K562 (cell line): ENCODE data around the gene SMCO4. TPM values are rescaled to one million over a fixed set of nuclear protein-coding genes. Genes with fewer than 3 reads are reported as not detected.

Experiments used
- ATAC-seq: fragments of 200-7000 bp; cut with Tn5 transposase; 3 replicates; pipeline ENCODE4 v1.9.1; 2020; ENCODE audit warnings: moderate library complexity
- BruUV-seq: library from RNA; stranded (reverse); fragments of 400-500 nt; replicated peaks from 2 replicates; lab custom pipeline; 2021; lab: Mats Ljungman, UMichigan
- CTCF ChIA-PET: fragments of 300-600 bp; formaldehyde crosslinking; extraction: SDS; loops from one replicate; lab custom pipeline; 2021; ENCODE audit warnings: low intra/inter-chr PET ratio; lab: Yijun Ruan, JAX
- POLR2A ChIA-PET: fragments of 300-600, 350-650 bp; sonication (Branson Sonifier 250); formaldehyde crosslinking; extraction: SDS; loops from one replicate; lab custom pipeline; 2021; ENCODE audit warnings: antibody characterized with exemption, inconsistent platforms; lab: Yijun Ruan, JAX
- DNase-seq, 4 experiments: peaks; one replicate each; pipeline versions ENCODE4 v3.0.0 to v3.0.0-alpha.2; 2011 to 2018; ENCODE audit warnings: low spot score in 3 of 4, mixed read lengths in 3 of 4; ENCODE audit errors: extremely low read depth in 1 of 4
- FAIRE-seq: peaks from 2 replicates; lab custom pipeline; 2011; peaks lifted over from hg19 to GRCh38; lab: Jason Lieb, UNC
- H2AFZ ChIP-seq: 2 replicates; pipeline ENCODE4 v1.6.0; 2011; ENCODE audit warnings: low read depth, low read length, control low read depth, inconsistent platforms
- H3K27ac ChIP-seq: fragments of 200-600 bp; 3 replicates; pipeline ENCODE4 v1.8.0; 2011; ENCODE audit warnings: low read depth, mild to moderate bottlenecking, control low read depth, inconsistent platforms, low read length, moderate library complexity, mixed read lengths; ENCODE audit errors: extremely low read depth
- H3K27me3 ChIP-seq, 2 experiments: fragments of 300-600 bp in 1 of 2; 2 replicates in 1 of 2; 3 replicates in 1 of 2; pipeline versions ENCODE4 v1.6.0 to v1.8.0; 2011; ENCODE audit warnings: inconsistent platforms in 2 of 2, low read length in 2 of 2, mild to moderate bottlenecking in 1 of 2, mixed read lengths in 1 of 2, moderate library complexity in 1 of 2; ENCODE audit not compliant: control insufficient read depth in 2 of 2, insufficient read depth in 2 of 2
- H3K36me3 ChIP-seq: fragments of 300-600 bp; 3 replicates; pipeline ENCODE4 v1.8.0; 2011; ENCODE audit warnings: mild to moderate bottlenecking, low read length, inconsistent platforms; ENCODE audit not compliant: control insufficient read depth, insufficient read depth
- H3K4me1 ChIP-seq, 2 experiments: fragments of 200-600 bp in 1 of 2; replicated peaks in 1 of 2; 2 replicates in 1 of 2; 3 replicates in 1 of 2; pipeline versions ENCODE4 v1.5.1 to v1.8.0; 2011; ENCODE audit warnings: inconsistent platforms in 2 of 2, low read length in 2 of 2, mild to moderate bottlenecking in 1 of 2, mixed read lengths in 1 of 2, moderate library complexity in 1 of 2; ENCODE audit not compliant: control insufficient read depth in 2 of 2, insufficient read depth in 2 of 2
- H3K4me2 ChIP-seq: 2 replicates; pipeline ENCODE4 v1.6.1; 2011; ENCODE audit warnings: low read length, control low read depth, inconsistent platforms, mixed read lengths; ENCODE audit not compliant: insufficient read depth
- H3K4me3 ChIP-seq: fragments of 200-600 bp; sonication (generic), shearing (Covaris generic); 2 replicates; pipeline ENCODE4 v1.5.1; 2016; ENCODE audit warnings: control low read depth, inconsistent platforms
- H3K79me2 ChIP-seq: fragments of 200-600 bp; 3 replicates; pipeline ENCODE4 v1.8.0; 2011; ENCODE audit warnings: low read length, inconsistent platforms; ENCODE audit not compliant: control insufficient read depth, insufficient read depth
- H3K9ac ChIP-seq, 2 experiments: 2 replicates each; pipeline versions ENCODE4 v1.6.0 to v1.6.1; 2011; ENCODE audit warnings: low read depth in 2 of 2, low read length in 2 of 2, control low read depth in 1 of 2, inconsistent platforms in 1 of 2, mild to moderate bottlenecking in 1 of 2, mixed read lengths in 1 of 2; ENCODE audit not compliant: insufficient read depth in 1 of 2
- H3K9me1 ChIP-seq: one replicate; pipeline ENCODE4 v1.6.0; 2011; ENCODE audit warnings: inconsistent platforms, mild to moderate bottlenecking, low read length, moderate library complexity; ENCODE audit not compliant: control insufficient read depth, insufficient read depth
- H3K9me3 ChIP-seq: replicated peaks from 2 replicates; pipeline ENCODE4 v1.5.1; 2011; ENCODE audit warnings: low read depth, low read length, inconsistent platforms; ENCODE audit not compliant: control insufficient read depth, insufficient read depth
- H4K20me1 ChIP-seq: replicated peaks from 2 replicates; pipeline ENCODE4 v1.6.1; 2011; ENCODE audit warnings: low read length, inconsistent platforms, mixed read lengths; ENCODE audit not compliant: control insufficient read depth, insufficient read depth
- ARHGAP35 ChIP-seq: fragments of 450-650 bp; IDR thresholded peaks from 2 replicates; pipeline ENCODE4 v1.6.1; 2018; ENCODE audit not compliant: partially characterized antibody
- CREB3L1 ChIP-seq: fragments of 450-650 bp; IDR thresholded peaks from 2 replicates; pipeline ENCODE4 v1.6.1; 2014; ENCODE audit warnings: low read depth, mild to moderate bottlenecking, moderate library complexity, borderline replicate concordance
- FOXJ2 ChIP-seq: fragments of 200-800 bp; sonication (Bioruptor generic); IDR thresholded peaks from 2 replicates; pipeline ENCODE4 v1.6.1; 2016; ENCODE audit warnings: missing genetic modification characterization, missing compliant biosample characterization
- GMEB1 ChIP-seq: fragments of 250-450 bp; sonication (Bioruptor Pico); IDR thresholded peaks from 2 replicates; pipeline ENCODE4 v1.4.0; 2020; ENCODE audit warnings: mild to moderate bottlenecking
- IFI16 ChIP-seq: fragments of 250-450 bp; sonication (Bioruptor Pico); IDR thresholded peaks from 2 replicates; pipeline ENCODE4 v2.1.2; 2022; ENCODE audit warnings: mild to moderate bottlenecking, inconsistent platforms
- MAFG ChIP-seq: fragments of 450-650 bp; conservative IDR thresholded peaks from 2 replicates; pipeline ENCODE4 v1.6.1; 2016; ENCODE audit warnings: missing genetic modification characterization, missing compliant biosample characterization
- PRDM10 ChIP-seq: fragments of 450-650 bp; IDR thresholded peaks from 2 replicates; pipeline ENCODE4 v1.6.1; 2018; ENCODE audit not compliant: partially characterized antibody
- STAT5B ChIP-seq: fragments of 250-450 bp; sonication (Bioruptor Pico); IDR thresholded peaks from 2 replicates; pipeline ENCODE4 v1.8.0; 2021; ENCODE audit warnings: mild to moderate bottlenecking, inconsistent platforms
- ZBTB12 ChIP-seq: fragments of 250-450 bp; sonication (Bioruptor Pico); IDR thresholded peaks from 2 replicates; pipeline ENCODE4 v1.4.0; 2020
- WGBS: fragments of 100-300 bp; shearing (Covaris generic); methylation state at CpG from one replicate; pipeline ENCODE4 v1.1.6; 2016; ENCODE audit warnings: low coverage, mixed read lengths; ENCODE audit not compliant: insufficient coverage; ENCODE audit errors: missing lambda C conversion rate; 5-methylcytosine and 5-hydroxymethylcytosine counted together
- in situ Hi-C: fragments of 300-500 bp; cut with MboI; formaldehyde crosslinking; loops from 4 replicates; pipeline ENCODE4 v1.15.0; 2018; ENCODE audit warnings: inconsistent platforms, mixed read lengths
- intact Hi-C: fragments of 100-400 bp; cut with micrococcal nuclease; formaldehyde crosslinking; loops from 2 replicates; pipeline ENCODE4 v1.14.2; 2022
- polyA plus RNA-seq, 8 experiments: library from polyadenylated mRNA; depleted of rRNA in 4 of 8; stranded (reverse) in 5 of 8; unstranded in 3 of 8; fragments of >200 nt; fragmentation: Nextera tagmentation in 2 of 8; fragmentation: Illumina TruSeq in 1 of 8; extraction: Ambion mirVana in 2 of 8; extraction: Trizol in 1 of 8; gene quantifications; 2 replicates each; pipeline versions ENCODE4 v1.2.1 to v1.2.3, GENCODE V29; 2011 to 2014; ENCODE audit warnings: inconsistent platforms in 1 of 8, missing spikeins in 1 of 8
- total RNA-seq, 7 experiments: library from RNA; depleted of rRNA in 6 of 7; stranded (reverse); fragments of >200 nt in 6 of 7; fragmentation: Illumina TruSeq in 2 of 7; extraction: Trizol in 2 of 7; gene quantifications; 2 replicates each; pipeline versions ENCODE4 v1.2.1 to v1.2.3, GENCODE V29; 2011 to 2021; ENCODE audit warnings: low replicate concordance in 1 of 7

SMCO4 gene
- total and polyA plus RNA-seq, 9 of the 15 experiments (the other 6 are each of a cell fraction or from before 2014, with no cell fraction given), result 1.8 to 27.8 (median 15.3) TPM

- TF ChIP-seq PRDM10 (no peak), MAFG (no peak), STAT5B (no peak)
Measured at GRCh38 chr11:93498641-93499040, 44.5 kb downstream of the SMCO4 start (continued).

GRCh38 chr11:93498161-93498560 lies 45.0 kb downstream of the SMCO4 start:
- intact Hi-C loops (no loop called here), in situ Hi-C loops (no loop called here)
- ChIA-PET CTCF (no interaction called here), POLR2A (no interaction called here)
- Histone ChIP-seq H3K4me2 (no peak overlapping the region), H4K20me1 (peaks cover 6% of the 10 kb centered on the region; the same call in 1 of the 2 replicates), H3K4me3 (no peak overlapping the region), H3K27ac (no peak overlapping the region), H3K9me1 (no peaks in the 10 kb centered on the region), H2AFZ (no peak overlapping the region), H3K36me3 (no peaks in the 10 kb centered on the region), H3K79me2 (no peaks in the 10 kb centered on the region), H3K4me1 (no peaks in the 10 kb centered on the region), H3K9me3 (no peaks in the 10 kb centered on the region), H3K27me3 (no peaks in the 10 kb centered on the region), H3K9ac (no peak overlapping the region)
- 59% methylated on average over 4 of the region's 4 CpGs for WGBS
- no peak for FAIRE-seq
- BruUV-seq, result no TSS peak
- no peak for DNase-seq
- ATAC-seq, result no peak
- TF ChIP-seq ARHGAP35 (no peak), GMEB1 (CRISPR knock-in tag) (no peak), ZBTB12 (no peak), IFI16 (no peak), FOXJ2 (no peak), STAT5B (no peak), CREB3L1 (no peak)
